GM23248 (cell line): ENCODE data around the gene PSMB10. TPM values are rescaled to one million over a fixed set of nuclear protein-coding genes. Genes with fewer than 3 reads are reported as not detected.

ENCODE experiments used
- DNase-seq: peaks from one replicate; pipeline ENCODE4 v3.0.0-alpha.2; 2015
- H2AFZ ChIP-seq: fragments of 200-600 bp; sonication (generic); 2 replicates; pipeline ENCODE4 v1.6.1; 2016; ENCODE audit warnings: antibody characterized with exemption
- H3F3A ChIP-seq: fragments of 200-600 bp; sonication (generic); 2 replicates; pipeline ENCODE4 v1.6.1; 2016; ENCODE audit warnings: mild to moderate bottlenecking, antibody characterized with exemption, mixed run types; ENCODE audit not compliant: insufficient read depth
- H3K27ac ChIP-seq: fragments of 200-600 bp; sonication (generic); 2 replicates; pipeline ENCODE4 v1.5.1; 2016; ENCODE audit warnings: mild to moderate bottlenecking
- H3K27me3 ChIP-seq: fragments of 200-600 bp; sonication (generic); replicated peaks from 2 replicates; pipeline ENCODE4 v1.6.1; 2016; ENCODE audit warnings: mild to moderate bottlenecking; ENCODE audit not compliant: insufficient read depth
- H3K36me3 ChIP-seq: fragments of 200-600 bp; sonication (generic); 2 replicates; pipeline ENCODE4 v1.6.1; 2016; ENCODE audit warnings: low read depth, mild to moderate bottlenecking
- H3K4me1 ChIP-seq: fragments of 200-600 bp; sonication (generic); 2 replicates; pipeline ENCODE4 v1.6.1; 2016; ENCODE audit warnings: mild to moderate bottlenecking; ENCODE audit not compliant: insufficient read depth
- H3K4me2 ChIP-seq: fragments of 200-600 bp; sonication (generic); one replicate; pipeline ENCODE4 v1.6.1; 2016; ENCODE audit warnings: mild to moderate bottlenecking; ENCODE audit not compliant: unreplicated experiment
- H3K4me3 ChIP-seq: fragments of 200-600 bp; sonication (generic); 2 replicates; pipeline ENCODE4 v1.5.1; 2016; ENCODE audit warnings: mild to moderate bottlenecking
- H3K79me2 ChIP-seq: fragments of 200-600 bp; sonication (generic); 2 replicates; pipeline ENCODE4 v1.6.1; 2016; ENCODE audit warnings: mild to moderate bottlenecking; ENCODE audit not compliant: insufficient read depth
- H3K9ac ChIP-seq: fragments of 200-600 bp; sonication (generic); 2 replicates; pipeline ENCODE4 v1.6.1; 2016; ENCODE audit warnings: mild to moderate bottlenecking
- H3K9me2 ChIP-seq: fragments of 200-600 bp; sonication (generic); 2 replicates; pipeline ENCODE4 v1.6.1; 2016; ENCODE audit warnings: mixed run types, mild to moderate bottlenecking, moderate library complexity; ENCODE audit not compliant: insufficient read depth
- H3K9me3 ChIP-seq: fragments of 200-600 bp; sonication (generic); one replicate; pipeline ENCODE4 v1.6.1; 2017; ENCODE audit warnings: low read depth
- H4K20me1 ChIP-seq: fragments of 200-600 bp; sonication (generic); 2 replicates; pipeline ENCODE4 v1.6.0; 2016; ENCODE audit not compliant: insufficient read depth
- EZH2 ChIP-seq: fragments of 200-600 bp; sonication (generic); IDR thresholded peaks from 2 replicates; pipeline ENCODE4 v1.6.1; 2018; ENCODE audit warnings: antibody characterized with exemption, mild to moderate bottlenecking; ENCODE audit not compliant: insufficient read depth, poor library complexity, severe bottlenecking
- EZH2phosphoT487 ChIP-seq: fragments of 200-600 bp; sonication (generic); IDR thresholded peaks from 2 replicates; pipeline ENCODE4 v1.6.1; 2018; ENCODE audit warnings: antibody characterized with exemption, moderate library complexity, mild to moderate bottlenecking, low read depth; ENCODE audit not compliant: insufficient read depth
- WGBS, 2 experiments: methylation state at CpG; one replicate each; pipeline ENCODE4 v1.1.6; 2015 to 2017; ENCODE audit warnings: low lambda C conversion rate in 2 of 2, low coverage in 1 of 2; ENCODE audit errors: missing lambda C conversion rate in 2 of 2; 5-methylcytosine and 5-hydroxymethylcytosine counted together
- in situ Hi-C: fragments of 300-500 bp; cut with MboI; formaldehyde crosslinking; loops from 2 replicates; pipeline ENCODE4 v1.15.0; 2020
- polyA plus RNA-seq: library from polyadenylated mRNA; unstranded; fragments of >200 nt; fragmentation: Nextera tagmentation; extraction: Ambion mirVana; gene quantifications from 2 replicates; pipeline ENCODE4 v1.2.1, GENCODE V29; 2016
- total RNA-seq: library from RNA; depleted of rRNA; stranded (reverse); fragments of >200 nt; shearing (Covaris generic); gene quantifications from 2 replicates; pipeline ENCODE4 v1.2.3, GENCODE V29; 2014

The PSMB10 gene
- total and polyA plus RNA-seq, 2 experiments from 2014 or later = 18.9 to 55.1 TPM

GRCh38 chr16:67971111-67971510, 34.5 kb upstream of the PSMB10 start:
- in situ Hi-C loops = no loop called here
- 94 to 95% methylated on average over 9 of the region's 9 CpGs for WGBS, 2 experiments

GRCh38 chr16:67969254-67970039, 32.8 kb upstream of the PSMB10 start:
- H4K20me1 ChIP-seq = 0 out of 2 replicates have a peak, but pooled peaks cover 3% of the 10 kb centered on the region
- TF ChIP-seq EZH2phosphoT487 = no peak
- TF ChIP-seq EZH2 = no peak
- 50 to 58% methylated on average over 23 to 40 of the region's 40 CpGs for WGBS, 2 experiments
- H3F3A ChIP-seq = peaks cover 4% of the 10 kb centered on the region; the same call in 1 of the 2 replicates
- no peak overlapping the region for H3K27ac ChIP-seq
- peak overlapping the region; percentile 99 for H3K4me2 ChIP-seq
- peak overlapping the region; percentile 94 for H3K4me3 ChIP-seq
- H3K9ac ChIP-seq = peak overlapping the region; percentile 98
- peak; percentile 45 for DNase-seq
- in situ Hi-C loops = no loop called here
- peaks cover 36% of the 10 kb centered on the region for H3K79me2 ChIP-seq
- peak overlapping the region; percentile 86 for H2AFZ ChIP-seq
- no peaks in the 10 kb centered on the region for H3K36me3 ChIP-seq
- peaks cover 18% of the 10 kb centered on the region for H3K4me1 ChIP-seq
- no peaks in the 10 kb centered on the region for H3K9me3 ChIP-seq
- no peaks in the 10 kb centered on the region for H3K9me2 ChIP-seq
- H3K27me3 ChIP-seq = no peaks in the 10 kb centered on the region

More at GRCh38 chr16:67971111-67971510, 34.5 kb upstream of the PSMB10 start:
- Histone ChIP-seq H3K9me2 (no peaks in the 10 kb centered on the region), H3K4me3 (no peak overlapping the region), H3K9me3 (no peaks in the 10 kb centered on the region), H3K4me2 (no peak overlapping the region), H4K20me1 (no peaks in the 10 kb centered on the region), H3K9ac (no peak overlapping the region), H3K4me1 (peaks cover 10% of the 10 kb centered on the region; the same call in 1 of the 2 replicates), H2AFZ (no peak overlapping the region), H3K36me3 (no peaks in the 10 kb centered on the region), H3K79me2 (peaks cover 20% of the 10 kb centered on the region), H3F3A (no peaks in the 10 kb centered on the region), H3K27ac (no peak overlapping the region), H3K27me3 (no peaks in the 10 kb centered on the region)
- no peak for DNase-seq
- TF ChIP-seq EZH2phosphoT487 (no peak), EZH2 (no peak)

- H3K9me3 ChIP-seq = no peaks in the 10 kb centered on the region
- 1% methylated on average over 21 to 34 of the region's 78 CpGs for WGBS, 2 experiments
- no peaks in the 10 kb centered on the region for H3K27me3 ChIP-seq
- H3K27ac ChIP-seq = peak within 1 kb of the TSS; percentile 80
- peaks cover 18% of the 10 kb centered on the region for H3K4me1 ChIP-seq
- H3K36me3 ChIP-seq = no peaks in the 10 kb centered on the region
- peak within 1 kb of the TSS; percentile 99 for H3K4me2 ChIP-seq
- H3K4me3 ChIP-seq = peak within 1 kb of the TSS; percentile 94
- peaks cover 4% of the 10 kb centered on the region; the same call in 1 of the 2 replicates for H3F3A ChIP-seq
- in situ Hi-C loops = no loop called here
- peaks cover 44% of the 10 kb centered on the region for H3K79me2 ChIP-seq
- peak within 1 kb of the TSS; percentile 98 for H3K9ac ChIP-seq
- 0 out of 2 replicates have a peak, but pooled peaks cover 3% of the 10 kb centered on the region for H4K20me1 ChIP-seq
- TF ChIP-seq EZH2 (no peak), EZH2phosphoT487 (no peak)
- no peaks in the 10 kb centered on the region for H3K9me2 ChIP-seq
- peak within 1 kb of the TSS; percentile 86 for H2AFZ ChIP-seq
- DNase-seq = peak; percentile 88
Measured at GRCh38 chr16:67968400-67969253, 32.0 kb upstream of the PSMB10 start, which contains the start of gene SLC12A4. Gene SLC12A4, minus strand, starts transcription at chr16:67968637. Its CDS starts 84 bp downstream, at chr16:67968553.

GRCh38 chr16:67967958-67968399, 31.3 kb upstream of the PSMB10 start:
- no peaks in the 10 kb centered on the region for H3K9me2 ChIP-seq
- H4K20me1 ChIP-seq = 0 out of 2 replicates have a peak, but pooled peaks cover 3% of the 10 kb centered on the region
- 0 to 1% methylated on average over 32 to 39 of the region's 45 CpGs for WGBS, 2 experiments
- 0 out of 2 replicates have a peak overlapping the region, but pooled peaks have one; percentile 86 for H2AFZ ChIP-seq
- no peaks in the 10 kb centered on the region for H3K9me3 ChIP-seq
- TF ChIP-seq EZH2 (no peak), EZH2phosphoT487 (no peak)
- H3K4me1 ChIP-seq = peaks cover 18% of the 10 kb centered on the region
- 0 out of 2 replicates have a peak, but pooled peaks cover 2% of the 10 kb centered on the region for H3K36me3 ChIP-seq
- peak; percentile 79 for DNase-seq
- peak overlapping the region; percentile 99 for H3K4me2 ChIP-seq
- peak overlapping the region; percentile 80 for H3K27ac ChIP-seq
- in situ Hi-C loops = no loop called here
- peak overlapping the region; percentile 94 for H3K4me3 ChIP-seq
- H3K27me3 ChIP-seq = no peaks in the 10 kb centered on the region
- H3K79me2 ChIP-seq = peaks cover 51% of the 10 kb centered on the region
- H3F3A ChIP-seq = peaks cover 4% of the 10 kb centered on the region; the same call in 1 of the 2 replicates
- H3K9ac ChIP-seq = peak overlapping the region; percentile 98
